ENCODE measurements around the gene PPM1F.

GRCh38 chr22:21916309-21916918 is 36.2 kb downstream of the PPM1F start:
- TF ChIP-seq POLR2A (IDR thresholded peaks at IDR 0.05; ENCODE audit: low read depth, low read length) (no peak), TAF1 (IDR thresholded peaks at IDR 0.05; ENCODE audit: borderline replicate concordance, low read depth, low read length) (no peak)

All from GM12892 (cell line).